Endothelial cell of umbilical vein (primary cell): ENCODE data around the gene ZBTB20. TPM values are rescaled to one million over a fixed set of nuclear protein-coding genes. Genes with fewer than 3 reads are reported as not detected.

ENCODE experiments used
- BruUV-seq: library from RNA; stranded (reverse); fragments of 400-500 nt; replicated peaks from 2 replicates; lab custom pipeline; 2021; lab: Mats Ljungman, UMichigan
- CTCF ChIA-PET: fragments of 300-600, 350-600 bp; sonication (Branson Sonifier 250); formaldehyde crosslinking; loops from one replicate; lab custom pipeline; 2021; ENCODE audit warnings: antibody characterized with exemption, inconsistent platforms; lab: Charles Lee
- POLR2A ChIA-PET: fragments of 300-600, 350-600 bp; sonication (Branson Sonifier 250); formaldehyde crosslinking; loops from one replicate; lab custom pipeline; 2021; ENCODE audit warnings: antibody characterized with exemption, inconsistent platforms; lab: Charles Lee
- DNase-seq: peaks from one replicate; pipeline ENCODE4 v3.0.0-alpha.2; 2011; ENCODE audit warnings: low read depth, low spot score
- FAIRE-seq: peaks from 2 replicates; lab custom pipeline; 2011; peaks lifted over from hg19 to GRCh38; lab: Jason Lieb, UNC
- H2AFZ ChIP-seq: 2 replicates; pipeline ENCODE4 v1.6.0; 2012; ENCODE audit warnings: low read depth, low read length, control low read depth, inconsistent platforms
- H3K27ac ChIP-seq: 2 replicates; pipeline ENCODE4 v1.5.1; 2011; ENCODE audit warnings: low read depth, mild to moderate bottlenecking, control low read depth, low read length, moderate library complexity; ENCODE audit not compliant: insufficient read depth
- H3K27me3 ChIP-seq, 2 experiments: 2 replicates each; pipeline versions ENCODE4 v1.6.0 to v1.6.1; 2011; ENCODE audit warnings: low read length in 2 of 2, mixed read lengths in 1 of 2; ENCODE audit not compliant: control insufficient read depth in 2 of 2, insufficient read depth in 2 of 2
- H3K36me3 ChIP-seq, 2 experiments: 2 replicates in 1 of 2; 3 replicates in 1 of 2; pipeline ENCODE4 v1.5.1; 2011; ENCODE audit warnings: low read length in 2 of 2, mild to moderate bottlenecking in 1 of 2, moderate library complexity in 1 of 2; ENCODE audit not compliant: control insufficient read depth in 2 of 2, insufficient read depth in 2 of 2; ENCODE audit errors: extremely low read depth in 1 of 2
- H3K4me1 ChIP-seq: 3 replicates; pipeline ENCODE4 v1.5.1; 2011; ENCODE audit warnings: mild to moderate bottlenecking, low read length; ENCODE audit not compliant: control insufficient read depth, insufficient read depth; ENCODE audit errors: extremely low read depth
- H3K4me2 ChIP-seq: 2 replicates; pipeline ENCODE4 v1.6.1; 2011; ENCODE audit warnings: low read length, control low read depth, mixed read lengths; ENCODE audit not compliant: insufficient read depth
- H3K4me3 ChIP-seq, 3 experiments: fragments of 200-600 bp in 1 of 3; sonication (generic), shearing (Covaris generic) in 1 of 3; replicated peaks in 1 of 3; 2 replicates each; pipeline ENCODE4 v1.5.1; 2011 to 2016; ENCODE audit warnings: control low read depth in 3 of 3, low read length in 3 of 3, mild to moderate bottlenecking in 2 of 3, inconsistent platforms in 1 of 3, low read depth in 1 of 3, moderate library complexity in 1 of 3; ENCODE audit not compliant: insufficient read depth in 1 of 3
- H3K79me2 ChIP-seq: 2 replicates; pipeline ENCODE4 v1.6.0; 2012; ENCODE audit warnings: low read length, inconsistent platforms; ENCODE audit not compliant: control insufficient read depth, insufficient read depth
- H3K9ac ChIP-seq: replicated peaks from 2 replicates; pipeline ENCODE3; 2011; ENCODE audit warnings: low read length, control low read depth; ENCODE audit not compliant: insufficient read depth; ENCODE audit errors: extremely low read depth
- H3K9me1 ChIP-seq: replicated peaks from 3 replicates; pipeline ENCODE4 v1.6.0; 2011; ENCODE audit warnings: mild to moderate bottlenecking, low read length; ENCODE audit not compliant: control insufficient read depth, insufficient read depth; ENCODE audit errors: extremely low read depth
- H3K9me3 ChIP-seq: replicated peaks from 2 replicates; pipeline ENCODE4 v1.5.1; 2012; ENCODE audit warnings: low read length, inconsistent platforms; ENCODE audit not compliant: control insufficient read depth, insufficient read depth
- H4K20me1 ChIP-seq: replicated peaks from 2 replicates; pipeline ENCODE3; 2011; ENCODE audit warnings: mild to moderate bottlenecking, low read length; ENCODE audit not compliant: control insufficient read depth, insufficient read depth; ENCODE audit errors: extremely low read depth
- CTCF ChIP-seq, 2 donors: IDR thresholded peaks; 1 replicate in 1 of 2; 2 replicates in 1 of 2; pipeline ENCODE4 v1.5.1; 2011; ENCODE audit warnings: low read length in 2 of 2, mild to moderate bottlenecking in 2 of 2, moderate library complexity in 2 of 2, control low read depth in 1 of 2, inconsistent platforms in 1 of 2, low read depth in 1 of 2; ENCODE audit not compliant: insufficient read depth in 1 of 2; ENCODE audit errors: extremely low read depth in 1 of 2
- EZH2 ChIP-seq: IDR thresholded peaks from 2 replicates; pipeline ENCODE4 v1.6.1; 2012; ENCODE audit warnings: borderline replicate concordance, low read depth, mild to moderate bottlenecking, moderate library complexity, low read length, inconsistent platforms; ENCODE audit not compliant: severe bottlenecking
- FOS ChIP-seq: IDR thresholded peaks from 2 replicates; pipeline ENCODE4 v1.6.1; 2011; ENCODE audit warnings: mild to moderate bottlenecking, low read length, moderate library complexity, borderline replicate concordance; ENCODE audit not compliant: insufficient read depth
- GATA2 ChIP-seq: IDR thresholded peaks from 2 replicates; pipeline ENCODE4 v1.7.0; 2011; ENCODE audit warnings: low read depth, mild to moderate bottlenecking, moderate library complexity, mixed read lengths, low read length; ENCODE audit not compliant: insufficient read length, insufficient read depth
- JUN ChIP-seq: IDR thresholded peaks from 2 replicates; pipeline ENCODE4 v1.6.1; 2011; ENCODE audit warnings: borderline replicate concordance, low read depth; ENCODE audit not compliant: insufficient read length, insufficient read depth
- MAX ChIP-seq: IDR thresholded peaks from 2 replicates; pipeline ENCODE4 v1.6.1; 2011; ENCODE audit not compliant: insufficient read depth, insufficient read length
- MYC ChIP-seq: IDR thresholded peaks from one replicate; pipeline ENCODE4 v1.6.1; 2011; ENCODE audit warnings: mild to moderate bottlenecking, low read depth, low read length
- POLR2A ChIP-seq: IDR thresholded peaks from 2 replicates; pipeline ENCODE4 v1.6.1; 2012; ENCODE audit warnings: low read depth, mild to moderate bottlenecking, control low read depth, low read length
- POLR2AphosphoS5 ChIP-seq: IDR thresholded peaks from 2 replicates; pipeline ENCODE4 v1.6.1; 2012; ENCODE audit warnings: low read depth, mild to moderate bottlenecking, control low read depth, low read length, moderate library complexity; ENCODE audit not compliant: insufficient read depth
- dilution Hi-C: fragments of 300-500 bp; cut with MboI; formaldehyde crosslinking; loops from one replicate; pipeline ENCODE4 v1.15.0; 2019; ENCODE audit warnings: low sequenced_read_pairs; ENCODE audit not compliant: extremely low pct_ligation_motif_present
- intact Hi-C: fragments of 100-400 bp; cut with micrococcal nuclease; formaldehyde crosslinking; loops from one replicate; pipeline ENCODE4 v1.10.0; 2022
- polyA plus RNA-seq, 4 experiments: library from polyadenylated mRNA; depleted of rRNA in 3 of 4; stranded (reverse) in 3 of 4; unstranded in 1 of 4; fragments of >200 nt; gene quantifications; 2 replicates each; pipeline versions ENCODE4 v1.2.1 to v1.2.3, GENCODE V29; 2011 to 2012; ENCODE audit warnings: missing spikeins in 1 of 4
- total RNA-seq: library from RNA; stranded (reverse); gene quantifications from 2 replicates; pipeline ENCODE4 v1.2.3, GENCODE V29; 2021

The ZBTB20 gene
- total and polyA plus RNA-seq, 2 donors (not counting 3 experiments of a cell fraction or from before 2014, with no cell fraction given), result 2.1 to 20.5 TPM

GRCh38 chr3:114424337-114424736, 722.8 kb downstream of the ZBTB20 start:
- no peaks in the 10 kb centered on the region for H3K9me3 ChIP-seq
- CTCF ChIA-PET, result interaction anchor here (0.9 kb wide), 1 partner anchor 40 kb away, joined by 3 read pairs; no protein-coding TSS in a partner anchor
- intact Hi-C loops, result no loop called here
- DNase-seq, result no peak
- no peak overlapping the region for H3K4me3 ChIP-seq
- no peak overlapping the region for H3K9ac ChIP-seq
- no peaks in the 10 kb centered on the region for H3K27me3 ChIP-seq
- H3K4me1 ChIP-seq, result no peaks in the 10 kb centered on the region
- TF ChIP-seq CTCF (IDR thresholded peaks at IDR 0.05; ENCODE audit: extremely low read depth in 1 of 2, insufficient read depth in 1 of 2, low read depth in 1 of 2, low read length in 2 of 2) (no peak), POLR2AphosphoS5 (no peak), GATA2 (no peak), JUN (no peak), POLR2A (no peak), EZH2 (no peak), MAX (no peak), FOS (no peak), MYC (no peak)
- BruUV-seq, result no TSS peak
- no peak overlapping the region for H2AFZ ChIP-seq
- FAIRE-seq, result no peak
- dilution Hi-C loops, result no loop called here
- H3K79me2 ChIP-seq, result no peaks in the 10 kb centered on the region
- H3K4me2 ChIP-seq, result no peak overlapping the region
- H3K27ac ChIP-seq, result no peak overlapping the region
- POLR2A ChIA-PET, result no interaction called here
- H4K20me1 ChIP-seq, result no peaks in the 10 kb centered on the region
- H3K9me1 ChIP-seq, result no peaks in the 10 kb centered on the region
- no peaks in the 10 kb centered on the region for H3K36me3 ChIP-seq
